ENCODE results near the gene SEMA5A.

Gene SEMA5A

GRCh38 chr5:9547122-9547947 is 1.5 kb upstream of the SEMA5A start:
- no peak for DNase-seq

GRCh38 chr5:9545136-9545991 is 511 bp downstream of the SEMA5A start:
- DNase-seq, result no peak

DNA sequence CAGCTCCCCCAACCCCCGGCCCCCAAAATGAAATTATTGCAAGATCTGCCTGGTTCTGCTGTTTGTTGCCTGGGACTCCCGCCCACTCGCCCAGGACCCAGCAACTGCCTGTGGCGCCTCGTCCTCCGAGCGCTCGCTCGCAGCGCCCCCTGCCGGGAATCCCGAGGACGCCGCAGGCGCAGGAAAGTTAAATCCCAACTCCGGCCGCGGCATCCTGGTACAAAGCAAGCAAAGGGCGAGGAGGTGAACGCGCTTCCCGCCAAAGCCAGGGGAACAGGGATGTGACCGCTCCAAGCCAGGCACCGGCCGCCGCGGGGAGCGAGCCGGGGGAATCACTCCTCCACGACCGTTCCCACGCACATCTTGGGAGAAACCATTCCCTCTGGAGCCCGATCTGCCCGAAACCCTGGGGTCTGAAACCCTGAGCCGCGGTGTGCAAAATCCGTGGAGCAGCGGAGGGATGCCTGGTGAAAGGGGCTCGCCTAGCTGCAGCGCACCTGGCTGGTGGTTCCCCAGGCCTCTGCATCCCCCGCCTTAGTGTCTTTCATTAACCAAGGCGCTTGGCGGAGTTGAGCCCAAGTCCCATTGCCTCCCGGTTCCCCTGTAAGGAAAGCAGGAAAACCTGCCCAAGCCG is 1.3 kb downstream of the SEMA5A start:
- no peak for DNase-seq

- DNase-seq, result no peak
These were observed 1.8 kb downstream of the SEMA5A start for GRCh38 chr5:9544056-9544455.

DNA sequence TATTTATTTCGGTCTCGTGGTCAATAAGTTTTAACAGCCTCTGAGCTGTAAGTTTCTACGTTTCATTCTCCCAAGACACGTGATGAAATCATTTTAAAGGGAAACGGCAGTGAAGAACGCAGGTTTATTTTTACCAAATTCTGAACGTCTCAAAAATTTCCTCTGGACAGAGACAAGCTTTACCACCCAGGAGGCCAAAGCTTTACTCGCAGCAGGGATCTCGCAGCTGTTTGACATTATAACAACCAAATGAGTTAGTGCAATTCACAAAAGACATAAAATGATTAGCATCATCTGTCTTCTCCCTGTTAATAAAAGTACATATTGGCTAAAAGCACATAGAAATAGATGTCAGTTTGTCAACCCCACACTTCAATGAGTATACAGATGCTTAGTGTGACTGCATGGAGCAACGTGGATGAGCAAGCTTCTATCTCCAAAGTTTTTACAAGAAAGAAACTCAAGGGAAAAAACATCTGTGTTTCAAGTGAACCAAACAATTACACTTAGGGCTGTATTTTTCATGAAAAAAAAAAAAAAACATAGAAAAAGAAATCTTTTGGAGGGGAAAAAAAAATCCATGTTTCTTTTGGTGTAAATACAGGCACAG is 2.5 kb downstream of the SEMA5A start:
- DNase-seq, result no peak

GRCh38 chr5:9540791-9541190 is 5.1 kb downstream of the SEMA5A start:
- DNase-seq, result no peak

- no peak for DNase-seq
These were observed 7.4 kb downstream of the SEMA5A start for GRCh38 chr5:9538504-9538903.

DNA sequence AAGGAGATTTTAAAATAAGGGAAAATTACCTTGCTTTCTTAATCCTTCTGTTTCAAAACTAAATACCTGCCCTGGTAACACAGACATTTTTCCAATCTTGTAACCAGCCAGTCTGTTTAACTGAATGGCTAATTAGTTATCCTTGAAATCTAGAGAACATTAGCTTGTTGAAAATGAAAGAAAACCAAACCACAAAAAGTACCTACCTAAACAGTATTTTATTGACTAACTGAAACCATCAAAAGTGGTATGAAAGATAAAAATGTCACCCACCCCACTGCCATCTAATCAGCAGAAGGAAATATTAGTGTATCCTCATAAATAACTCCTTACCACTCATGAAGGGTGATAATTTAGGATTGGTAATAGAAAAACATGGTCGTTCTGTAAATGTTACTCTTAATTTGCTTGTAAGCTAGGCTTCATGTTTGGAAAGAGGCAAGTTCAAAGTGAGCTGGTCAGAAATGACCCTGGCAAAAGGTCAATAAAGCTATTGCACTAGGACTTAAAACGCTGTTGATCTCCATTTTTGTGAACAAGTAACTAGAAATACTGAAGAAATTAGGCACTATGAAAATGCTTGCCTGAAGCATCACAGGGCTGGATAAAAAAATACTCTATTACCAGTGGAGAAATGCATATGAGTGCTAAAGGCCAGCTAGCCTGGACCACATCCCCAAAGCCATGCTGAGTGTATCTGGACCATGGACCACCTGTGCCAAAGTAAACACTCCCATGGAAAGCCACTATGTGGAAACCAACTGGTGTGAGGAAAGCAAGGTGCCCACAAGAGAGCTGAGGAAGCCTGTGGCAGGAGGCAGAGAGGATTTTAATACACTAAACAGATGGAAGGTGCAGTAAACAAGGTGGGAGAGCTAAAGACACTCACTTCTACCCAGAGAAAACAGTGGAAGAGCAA is 8.4 kb downstream of the SEMA5A start:
- DNase-seq, result no peak

DNA sequence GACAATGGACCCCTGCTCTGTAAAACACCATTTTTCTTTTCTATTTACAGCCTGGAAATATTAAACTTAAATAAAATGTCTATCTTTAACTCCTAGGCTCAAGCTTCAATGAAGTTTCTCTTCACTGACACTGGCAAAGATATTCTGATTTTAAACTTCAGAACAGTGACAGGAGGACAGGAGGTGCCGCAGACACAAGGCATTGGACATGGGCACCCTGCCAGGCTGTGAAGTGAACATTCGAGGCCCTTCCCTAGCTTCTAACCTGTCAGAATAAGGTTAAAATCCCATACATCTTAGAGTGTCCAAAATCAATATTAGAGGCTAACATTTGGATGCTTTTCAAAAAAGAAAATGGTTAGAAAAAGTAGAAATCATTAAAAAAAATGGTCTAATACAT is 9.2 kb downstream of the SEMA5A start:
- DNase-seq, result no peak

DNA sequence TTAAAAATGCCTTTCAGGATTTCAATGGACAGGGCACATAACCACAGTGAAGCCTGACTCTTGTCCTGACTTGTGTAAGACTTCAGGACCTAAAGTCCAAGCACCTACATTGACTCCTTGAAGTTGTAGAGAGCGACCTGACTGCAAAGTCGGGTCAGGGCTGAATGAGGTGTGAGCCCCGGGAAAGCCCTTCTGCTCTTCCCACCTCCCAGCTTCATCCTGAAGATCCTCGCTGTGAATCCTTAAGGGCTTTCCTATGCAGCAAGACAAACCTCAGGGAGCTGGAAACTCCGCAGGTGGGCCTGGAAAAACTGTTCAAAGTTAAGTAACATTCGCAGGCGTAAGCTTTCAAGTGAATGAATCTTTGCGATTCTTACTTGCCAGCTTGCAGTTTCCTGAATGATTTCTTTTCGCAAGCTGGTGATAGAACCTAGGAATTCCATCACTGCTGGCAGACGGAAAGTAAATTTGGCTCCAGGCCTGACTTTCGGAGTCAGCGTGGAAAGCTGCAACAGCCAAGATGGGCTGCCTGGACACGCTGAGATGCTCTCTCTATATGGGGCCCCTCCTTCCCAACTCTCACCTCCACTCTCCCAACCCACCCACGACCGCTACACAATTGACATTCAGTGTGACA is 10.9 kb downstream of the SEMA5A start:
- no peak for DNase-seq

GRCh38 chr5:9533562-9534364 is 12.1 kb downstream of the SEMA5A start:
- no peak for DNase-seq

GRCh38 chr5:9533096-9533495 is 12.8 kb downstream of the SEMA5A start:
- no peak for DNase-seq

DNA sequence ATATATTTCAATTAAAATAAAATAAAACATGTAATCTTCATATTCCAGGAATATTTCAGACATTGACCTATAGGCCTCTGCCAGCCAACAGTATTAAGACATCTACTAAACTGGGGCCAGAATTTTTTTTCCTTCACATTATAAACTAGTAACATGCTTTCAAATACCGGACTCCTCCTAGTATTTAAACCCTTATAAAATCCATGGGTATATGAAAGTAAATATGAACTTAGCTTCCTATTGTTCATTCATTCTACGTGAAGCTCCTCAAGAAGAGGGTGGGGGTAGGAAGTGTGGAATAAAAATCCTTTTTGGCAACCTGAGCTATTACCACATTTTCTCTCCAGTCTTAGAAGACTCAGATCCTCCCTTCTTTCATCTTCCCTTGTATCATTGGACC is 16.4 kb downstream of the SEMA5A start:
- DNase-seq, result no peak

DNA sequence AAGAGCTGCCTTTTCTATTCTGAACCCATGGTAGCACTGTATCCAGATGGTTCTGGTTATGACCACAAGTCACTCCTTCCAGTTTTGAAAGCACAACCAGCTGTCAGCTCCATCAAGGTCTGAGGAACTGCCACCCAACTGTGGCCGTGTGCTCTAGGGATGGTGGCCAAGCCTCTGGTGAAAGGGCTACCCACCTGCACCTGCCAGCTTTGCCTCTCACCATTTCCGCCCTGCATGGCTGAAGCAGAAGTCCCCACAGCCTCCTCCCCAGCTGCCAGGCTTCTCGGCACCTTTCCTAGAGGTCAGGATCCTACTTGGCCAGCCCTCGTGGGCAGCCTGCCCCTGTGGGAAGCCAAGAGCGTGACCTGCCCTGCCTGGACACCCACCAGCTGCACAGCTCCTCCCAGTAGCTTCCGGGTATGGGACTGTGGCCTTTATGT is 16.8 kb downstream of the SEMA5A start:
- no peak for DNase-seq

DNA sequence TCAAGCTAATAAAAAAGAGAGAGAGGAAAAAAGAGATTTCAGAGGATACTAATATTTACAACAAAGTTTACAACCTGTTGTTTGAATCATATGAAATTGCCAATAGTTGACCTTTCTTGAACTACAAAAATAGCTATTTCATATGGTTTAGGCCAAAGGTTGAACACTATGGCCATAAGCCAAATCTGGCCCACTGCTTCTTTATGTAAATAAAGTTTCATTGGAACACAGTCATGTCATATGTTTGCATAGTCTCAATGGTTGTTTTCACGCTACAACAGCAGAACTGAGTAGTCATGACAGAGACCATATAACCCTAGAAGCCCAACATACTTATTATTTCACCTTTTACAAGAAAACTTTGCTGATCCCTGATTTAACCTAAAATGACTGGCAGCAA is 20.9 kb downstream of the SEMA5A start:
- no peak for DNase-seq

DNA sequence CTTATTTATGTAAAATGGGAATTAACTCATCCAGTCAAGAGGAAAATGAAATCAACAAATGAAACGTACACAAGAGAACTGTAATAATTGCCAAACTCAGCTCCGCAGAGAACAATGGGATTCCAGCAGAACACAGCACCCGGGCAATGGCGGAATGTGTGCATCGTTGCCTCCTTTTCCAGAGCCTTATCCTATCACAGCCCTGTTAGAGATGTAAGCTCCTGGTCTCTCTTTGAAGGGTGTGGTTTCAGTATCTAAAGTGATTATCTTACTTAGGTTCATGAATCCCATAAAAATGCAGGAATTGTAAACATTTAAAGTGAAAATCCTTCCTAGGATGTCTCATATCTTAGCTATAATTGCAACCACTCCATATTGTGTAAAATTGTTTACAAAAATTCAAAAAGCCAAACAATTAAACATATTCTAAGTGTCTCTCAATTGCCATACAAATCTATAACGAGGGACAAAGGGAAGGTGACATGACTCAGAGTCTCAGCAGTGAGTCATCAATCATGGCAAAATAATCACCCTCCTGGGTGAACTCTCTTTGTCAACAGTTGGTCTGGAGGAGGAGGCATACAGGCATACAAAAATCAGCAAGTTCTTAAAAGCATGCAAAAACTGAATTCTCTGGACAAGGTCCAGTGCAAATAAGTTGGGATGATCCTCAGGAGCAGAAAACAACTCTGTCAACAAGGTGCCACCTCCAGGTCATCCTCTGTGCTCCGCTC is 22.6 kb downstream of the SEMA5A start:
- DNase-seq, result no peak

- DNase-seq, result no peak
These were observed 26.3 kb downstream of the SEMA5A start for GRCh38 chr5:9519537-9519936.

GRCh38 chr5:9516591-9516990 is 29.3 kb downstream of the SEMA5A start:
- no peak for DNase-seq

DNA sequence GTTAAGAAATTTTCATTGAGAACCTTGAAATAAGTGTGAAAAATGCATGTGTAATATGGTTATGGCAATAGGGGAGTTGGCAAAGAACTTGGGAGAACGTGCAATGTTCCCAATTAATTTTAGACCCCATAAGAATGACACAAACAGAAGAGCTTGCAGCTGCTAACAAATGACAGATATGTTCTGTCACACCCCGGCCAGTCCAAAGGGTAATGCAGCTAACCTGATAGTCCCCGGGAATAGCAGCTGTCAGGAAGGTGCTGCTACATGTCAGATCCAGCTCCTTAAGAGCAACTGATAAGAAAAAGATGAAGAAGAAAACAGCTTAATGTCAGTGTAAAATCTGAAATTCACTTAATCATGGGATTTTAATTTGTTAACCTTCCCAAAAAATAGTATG is 30.4 kb downstream of the SEMA5A start:
- DNase-seq, result no peak

DNA sequence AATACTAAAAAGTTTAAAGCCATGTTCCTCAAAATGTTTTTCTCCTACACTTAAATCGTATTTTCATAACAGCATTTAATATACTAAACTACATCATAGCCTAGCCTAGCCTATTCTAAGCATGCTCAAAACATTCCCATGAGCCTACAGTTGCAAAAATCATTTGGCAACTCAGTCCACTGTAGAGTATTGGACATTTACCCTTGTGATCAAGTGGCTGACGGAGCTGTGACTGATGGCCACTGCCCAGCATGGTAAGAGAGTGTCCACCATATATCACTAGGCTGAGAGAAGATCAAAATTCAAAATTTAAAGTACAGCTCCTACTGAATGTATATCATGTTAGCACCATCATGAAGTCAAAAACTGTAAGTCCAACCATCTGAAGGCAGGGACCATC is 30.9 kb downstream of the SEMA5A start:
- no peak for DNase-seq
